SK-N-SH treated with all-trans-retinoic acid at 6 μM for 48 hours (cell line): ENCODE data around the gene PSORS1C1.

Experiments used
- ATAC-seq: fragments of 200-7000 bp; cut with Tn5 transposase; 3 replicates; pipeline ENCODE4 v1.9.1; 2020; ENCODE audit warnings: mild to moderate bottlenecking, moderate library complexity
- BACH2 ChIP-seq: fragments of 250-450 bp; sonication (Bioruptor Pico); IDR thresholded peaks from 2 replicates; pipeline ENCODE4 v1.9.0; 2021; ENCODE audit warnings: mild to moderate bottlenecking, borderline replicate concordance
- ESRRG ChIP-seq: fragments of 250-450 bp; sonication (Bioruptor Pico); IDR thresholded peaks from 2 replicates; pipeline ENCODE4 v1.6.1; 2021; ENCODE audit warnings: mild to moderate bottlenecking
- GLIS3 ChIP-seq: fragments of 250-450 bp; sonication (Bioruptor Pico); IDR thresholded peaks from 2 replicates; pipeline ENCODE4 v1.5.0; 2020; ENCODE audit warnings: mild to moderate bottlenecking, moderate library complexity
- ISL1 ChIP-seq: fragments of 250-450 bp; sonication (Bioruptor Pico); IDR thresholded peaks from 2 replicates; pipeline ENCODE4 v2.1.2; 2022; ENCODE audit warnings: mild to moderate bottlenecking, moderate library complexity
- OSR1 ChIP-seq: fragments of 250-450 bp; sonication (Bioruptor Pico); IDR thresholded peaks from 2 replicates; pipeline ENCODE4 v1.8.0; 2022; ENCODE audit warnings: moderate library complexity, mild to moderate bottlenecking, inconsistent platforms
- POU6F1 ChIP-seq: fragments of 250-450 bp; sonication (Bioruptor Pico); IDR thresholded peaks from 2 replicates; pipeline ENCODE4 v1.8.0; 2021; ENCODE audit warnings: low read depth, mild to moderate bottlenecking, moderate library complexity, borderline replicate concordance
- PPARA ChIP-seq: fragments of 250-450 bp; sonication (Bioruptor Pico); IDR thresholded peaks from 2 replicates; pipeline ENCODE4 v1.5.0; 2020; ENCODE audit warnings: mild to moderate bottlenecking, borderline replicate concordance
- RARB ChIP-seq: fragments of 250-450 bp; sonication (Bioruptor Pico); IDR thresholded peaks from 2 replicates; pipeline ENCODE4 v1.8.0; 2021; ENCODE audit warnings: mild to moderate bottlenecking, moderate library complexity
- SNAI2 ChIP-seq: fragments of 250-450 bp; sonication (Bioruptor Pico); IDR thresholded peaks from 2 replicates; pipeline ENCODE4 v1.5.0; 2020; ENCODE audit warnings: mild to moderate bottlenecking, moderate library complexity
- TCF4 ChIP-seq: fragments of 250-450 bp; sonication (Bioruptor Pico); IDR thresholded peaks from 2 replicates; pipeline ENCODE4 v1.8.0; 2021; ENCODE audit warnings: mild to moderate bottlenecking, moderate library complexity, borderline replicate concordance
- TOX ChIP-seq: fragments of 250-450 bp; sonication (Bioruptor Pico); IDR thresholded peaks from 2 replicates; pipeline ENCODE4 v1.8.0; 2021; ENCODE audit warnings: mild to moderate bottlenecking, moderate library complexity, borderline replicate concordance
- TSHZ2 ChIP-seq: fragments of 250-450 bp; sonication (Bioruptor Pico); IDR thresholded peaks from 2 replicates; pipeline ENCODE4 v1.5.0; 2020; ENCODE audit warnings: mild to moderate bottlenecking, moderate library complexity
- ZC3H10 ChIP-seq: fragments of 250-450 bp; sonication (Bioruptor Pico); IDR thresholded peaks from 2 replicates; pipeline ENCODE4 v1.5.1; 2021; ENCODE audit warnings: mild to moderate bottlenecking, moderate library complexity
- ZFP30 ChIP-seq: fragments of 450-650 bp; formaldehyde crosslinking; IDR thresholded peaks from 2 replicates; pipeline ENCODE4 v1.5.0; 2022; ENCODE audit warnings: mild to moderate bottlenecking, moderate library complexity
- ZNF565 ChIP-seq: fragments of 450-650 bp; formaldehyde crosslinking; conservative IDR thresholded peaks from 2 replicates; pipeline ENCODE4 v1.5.0; 2020; ENCODE audit warnings: low read depth, mild to moderate bottlenecking, moderate library complexity
- ZNF70 ChIP-seq: fragments of 450-650 bp; formaldehyde crosslinking; IDR thresholded peaks from 2 replicates; pipeline ENCODE4 v1.5.0; 2020; ENCODE audit warnings: mild to moderate bottlenecking, moderate library complexity
- ZNF8 ChIP-seq: fragments of 450-650 bp; formaldehyde crosslinking; IDR thresholded peaks from 2 replicates; pipeline ENCODE4 v1.5.0; 2020; ENCODE audit warnings: mild to moderate bottlenecking, moderate library complexity
- TF ChIP-seq, protein P1 (sequence below): fragments of 250-450 bp; sonication (Bioruptor Pico); IDR thresholded peaks from 2 replicates; pipeline ENCODE4 v1.5.1; 2020; ENCODE audit warnings: low read depth, mild to moderate bottlenecking, moderate library complexity
- TF ChIP-seq, protein P2 (sequence below): fragments of 250-450 bp; sonication (Bioruptor Pico); IDR thresholded peaks from 2 replicates; pipeline ENCODE4 v1.8.0; 2020; ENCODE audit warnings: mild to moderate bottlenecking, moderate library complexity, borderline replicate concordance
- TF ChIP-seq, protein P3 (sequence below): fragments of 250-450 bp; sonication (Bioruptor Pico); IDR thresholded peaks from 2 replicates; pipeline ENCODE4 v1.5.1; 2021; ENCODE audit warnings: mild to moderate bottlenecking, moderate library complexity

PSORS1C1 gene

DNA sequence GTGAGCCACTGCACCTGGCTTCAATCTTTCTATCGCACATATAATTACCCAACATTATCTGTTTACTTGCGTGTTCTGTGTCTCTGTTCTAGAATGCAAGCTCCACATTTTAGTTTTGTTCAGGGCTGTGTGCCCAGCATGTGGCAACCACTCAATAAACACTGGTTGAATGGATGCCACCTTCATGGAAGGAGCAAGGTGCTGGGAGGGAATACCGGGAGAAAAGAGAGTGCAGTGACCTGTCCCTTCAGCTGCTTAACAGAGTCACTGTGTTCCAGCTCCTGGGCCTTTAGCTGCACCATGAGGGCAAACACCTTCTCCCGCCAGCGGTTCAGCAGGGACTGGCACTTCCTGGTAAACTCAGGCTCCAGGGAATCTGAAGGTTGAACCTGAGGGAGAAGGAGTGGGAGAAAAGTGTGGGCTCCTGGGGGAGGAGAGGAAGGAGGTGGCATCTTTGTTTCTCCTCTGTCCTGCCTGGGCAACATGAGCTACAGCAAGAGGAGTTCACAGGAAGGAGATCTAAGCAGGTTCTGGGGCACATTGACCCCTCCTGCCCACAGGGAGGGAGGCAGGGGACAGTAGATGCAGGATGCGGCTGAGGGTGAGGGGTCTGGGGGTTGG lies 35.3 kb downstream of the PSORS1C1 start:
- no peak for ATAC-seq
- no peak for TF ChIP-seq OSR1 (CRISPR knock-in tag)
- TF ChIP-seq ZNF8 (CRISPR knock-in tag), result no peak
- TF ChIP-seq, protein P1, sequence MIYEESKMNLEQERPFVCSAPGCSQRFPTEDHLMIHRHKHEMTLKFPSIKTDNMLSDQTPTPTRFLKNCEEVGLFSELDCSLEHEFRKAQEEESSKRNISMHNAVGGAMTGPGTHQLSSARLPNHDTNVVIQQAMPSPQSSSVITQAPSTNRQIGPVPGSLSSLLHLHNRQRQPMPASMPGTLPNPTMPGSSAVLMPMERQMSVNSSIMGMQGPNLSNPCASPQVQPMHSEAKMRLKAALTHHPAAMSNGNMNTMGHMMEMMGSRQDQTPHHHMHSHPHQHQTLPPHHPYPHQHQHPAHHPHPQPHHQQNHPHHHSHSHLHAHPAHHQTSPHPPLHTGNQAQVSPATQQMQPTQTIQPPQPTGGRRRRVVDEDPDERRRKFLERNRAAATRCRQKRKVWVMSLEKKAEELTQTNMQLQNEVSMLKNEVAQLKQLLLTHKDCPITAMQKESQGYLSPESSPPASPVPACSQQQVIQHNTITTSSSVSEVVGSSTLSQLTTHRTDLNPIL, result no peak
- TF ChIP-seq, protein P2, sequence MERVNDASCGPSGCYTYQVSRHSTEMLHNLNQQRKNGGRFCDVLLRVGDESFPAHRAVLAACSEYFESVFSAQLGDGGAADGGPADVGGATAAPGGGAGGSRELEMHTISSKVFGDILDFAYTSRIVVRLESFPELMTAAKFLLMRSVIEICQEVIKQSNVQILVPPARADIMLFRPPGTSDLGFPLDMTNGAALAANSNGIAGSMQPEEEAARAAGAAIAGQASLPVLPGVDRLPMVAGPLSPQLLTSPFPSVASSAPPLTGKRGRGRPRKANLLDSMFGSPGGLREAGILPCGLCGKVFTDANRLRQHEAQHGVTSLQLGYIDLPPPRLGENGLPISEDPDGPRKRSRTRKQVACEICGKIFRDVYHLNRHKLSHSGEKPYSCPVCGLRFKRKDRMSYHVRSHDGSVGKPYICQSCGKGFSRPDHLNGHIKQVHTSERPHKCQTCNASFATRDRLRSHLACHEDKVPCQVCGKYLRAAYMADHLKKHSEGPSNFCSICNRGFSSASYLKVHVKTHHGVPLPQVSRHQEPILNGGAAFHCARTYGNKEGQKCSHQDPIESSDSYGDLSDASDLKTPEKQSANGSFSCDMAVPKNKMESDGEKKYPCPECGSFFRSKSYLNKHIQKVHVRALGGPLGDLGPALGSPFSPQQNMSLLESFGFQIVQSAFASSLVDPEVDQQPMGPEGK (CRISPR knock-in tag), result no peak
- TF ChIP-seq ZFP30 (CRISPR knock-in tag), result no peak
- no peak for TF ChIP-seq ZC3H10
- no peak for TF ChIP-seq ISL1 (CRISPR knock-in tag)
- TF ChIP-seq POU6F1 (CRISPR knock-in tag), result no peak
- TF ChIP-seq BACH2 (CRISPR knock-in tag), result no peak
- TF ChIP-seq PPARA, result no peak
- TF ChIP-seq TOX, result no peak
- TF ChIP-seq SNAI2, result no peak
- TF ChIP-seq RARB (CRISPR knock-in tag), result no peak
- no peak for TF ChIP-seq ESRRG
- TF ChIP-seq ZNF565, result no peak
- no peak for TF ChIP-seq ZNF70 (CRISPR knock-in tag)
- no peak for TF ChIP-seq TSHZ2 (CRISPR knock-in tag)
- TF ChIP-seq, protein P3, sequence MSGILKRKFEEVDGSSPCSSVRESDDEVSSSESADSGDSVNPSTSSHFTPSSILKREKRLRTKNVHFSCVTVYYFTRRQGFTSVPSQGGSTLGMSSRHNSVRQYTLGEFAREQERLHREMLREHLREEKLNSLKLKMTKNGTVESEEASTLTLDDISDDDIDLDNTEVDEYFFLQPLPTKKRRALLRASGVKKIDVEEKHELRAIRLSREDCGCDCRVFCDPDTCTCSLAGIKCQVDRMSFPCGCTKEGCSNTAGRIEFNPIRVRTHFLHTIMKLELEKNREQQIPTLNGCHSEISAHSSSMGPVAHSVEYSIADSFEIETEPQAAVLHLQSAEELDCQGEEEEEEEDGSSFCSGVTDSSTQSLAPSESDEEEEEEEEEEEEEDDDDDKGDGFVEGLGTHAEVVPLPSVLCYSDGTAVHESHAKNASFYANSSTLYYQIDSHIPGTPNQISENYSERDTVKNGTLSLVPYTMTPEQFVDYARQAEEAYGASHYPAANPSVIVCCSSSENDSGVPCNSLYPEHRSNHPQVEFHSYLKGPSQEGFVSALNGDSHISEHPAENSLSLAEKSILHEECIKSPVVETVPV, result no peak

DNA sequence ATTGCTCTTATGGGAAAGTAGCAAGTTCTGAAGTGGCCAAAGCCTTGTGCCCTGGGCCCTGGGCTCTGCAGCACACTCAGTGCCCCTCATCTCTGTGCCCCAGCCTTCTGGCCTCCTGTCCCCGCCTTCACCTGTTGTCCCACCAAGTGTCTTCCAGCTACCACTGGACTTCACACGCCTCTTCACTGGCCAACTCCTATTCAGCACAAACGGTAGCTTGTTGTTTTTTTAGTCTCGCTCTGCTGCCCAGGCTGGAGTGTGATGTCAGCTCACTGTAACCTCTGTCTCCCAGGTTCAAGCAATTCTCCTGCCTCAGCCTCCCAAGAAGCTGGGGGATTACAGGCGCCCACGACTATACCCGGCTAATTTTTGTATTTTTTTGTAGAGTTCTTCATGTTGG lies 38.2 kb downstream of the PSORS1C1 start:
- no peak for ATAC-seq
- TF ChIP-seq BACH2 (CRISPR knock-in tag) (no peak), ZC3H10 (no peak), TSHZ2 (CRISPR knock-in tag) (no peak), TOX (no peak), TCF4 (CRISPR knock-in tag) (no peak), ZNF8 (CRISPR knock-in tag) (no peak), ISL1 (CRISPR knock-in tag) (no peak), ZNF70 (CRISPR knock-in tag) (no peak), RARB (CRISPR knock-in tag) (no peak), GLIS3 (CRISPR knock-in tag) (no peak), PPARA (no peak)
- TF ChIP-seq, protein P2 (CRISPR knock-in tag), result no peak
- TF ChIP-seq, protein P3, result no peak
- TF ChIP-seq, protein P1, result no peak
